Lung (tissue), 12 donors: ENCODE measurements around the gene EN1. TPM values are rescaled to one million over a fixed set of nuclear protein-coding genes. Genes with fewer than 3 reads are reported as not detected.

Source experiments
- ATAC-seq: fragments of 200-7000 bp; cut with Tn5 transposase; one replicate; pipeline ENCODE4 v1.9.1; 2020; ENCODE audit warnings: moderate number of reproducible peaks; ENCODE audit not compliant: insufficient read depth, low FRiP score
- DNase-seq, 3 donors: peaks; one replicate each; pipeline ENCODE4 v3.0.0-alpha.2; 2013 to 2017
- H3K27ac ChIP-seq, 2 donors: one replicate each; pipeline ENCODE4 v1.5.1; 2013; ENCODE audit warnings: mild to moderate bottlenecking in 2 of 2, moderate library complexity in 2 of 2, control low read depth in 1 of 2, inconsistent platforms in 1 of 2, low read depth in 1 of 2, low read length in 1 of 2
- H3K27me3 ChIP-seq, 3 donors: one replicate each; pipeline ENCODE4 v1.5.1; 2013; ENCODE audit warnings: low read length in 2 of 3; ENCODE audit not compliant: control insufficient read depth in 3 of 3, insufficient read depth in 3 of 3
- H3K36me3 ChIP-seq, 4 donors: one replicate each; pipeline ENCODE4 v1.5.1; 2013; ENCODE audit warnings: low read length in 4 of 4, mild to moderate bottlenecking in 1 of 4, moderate library complexity in 1 of 4; ENCODE audit not compliant: control insufficient read depth in 4 of 4, insufficient read depth in 4 of 4
- H3K4me1 ChIP-seq, 5 donors: one replicate each; pipeline ENCODE4 v1.5.1; 2013; ENCODE audit warnings: low read length in 5 of 5, mild to moderate bottlenecking in 2 of 5, moderate library complexity in 1 of 5; ENCODE audit not compliant: control insufficient read depth in 5 of 5, insufficient read depth in 5 of 5
- H3K4me3 ChIP-seq: one replicate; pipeline ENCODE4 v1.5.1; 2013; ENCODE audit warnings: mild to moderate bottlenecking, control low read depth, moderate library complexity
- H3K9ac ChIP-seq, 2 donors: one replicate each; pipeline ENCODE4 v1.5.1; 2013; ENCODE audit warnings: low read length in 2 of 2, control low read depth in 1 of 2; ENCODE audit not compliant: insufficient read depth in 1 of 2
- H3K9me3 ChIP-seq, 4 donors: one replicate each; pipeline ENCODE4 v1.5.1; 2013; ENCODE audit warnings: low read length in 3 of 4, mild to moderate bottlenecking in 1 of 4, moderate library complexity in 1 of 4; ENCODE audit not compliant: control insufficient read depth in 4 of 4, insufficient read depth in 3 of 4
- WGBS, 2 donors: extraction: QIAGEN DNeasy Blood & Tissue Kit; methylation state at CpG; one replicate each; pipeline ENCODE4 v1.1.7; 2013; 5-methylcytosine and 5-hydroxymethylcytosine counted together
- polyA plus RNA-seq, 2 donors: library from polyadenylated mRNA; stranded (reverse); fragments of 200-250 nt; gene quantifications; one replicate each; pipeline ENCODE4 v1.2.1, GENCODE V29; 2013
- total RNA-seq, 2 donors: library from RNA; depleted of rRNA in 1 of 2; stranded (reverse); fragments of >200 nt in 1 of 2; gene quantifications; one replicate each; pipeline ENCODE4 v1.2.1, GENCODE V29; 2014 to 2021
- TF ChIP-seq, protein P1 (sequence below): IDR thresholded peaks from 2 replicates; pipeline ENCODE4 v1.5.1; 2012; ENCODE audit warnings: mild to moderate bottlenecking; ENCODE audit errors: control extremely low read depth, extremely low read depth
- donor health status: control.
- donor health status: control.
- donor health status: Bipolar disorder and iron deficiency.
- donor health status: healthy.
- donor health status: DM: yes; HTN: yes; CAD: no.

Gene EN1
- total and polyA plus RNA-seq, 4 donors = not detected

DNA sequence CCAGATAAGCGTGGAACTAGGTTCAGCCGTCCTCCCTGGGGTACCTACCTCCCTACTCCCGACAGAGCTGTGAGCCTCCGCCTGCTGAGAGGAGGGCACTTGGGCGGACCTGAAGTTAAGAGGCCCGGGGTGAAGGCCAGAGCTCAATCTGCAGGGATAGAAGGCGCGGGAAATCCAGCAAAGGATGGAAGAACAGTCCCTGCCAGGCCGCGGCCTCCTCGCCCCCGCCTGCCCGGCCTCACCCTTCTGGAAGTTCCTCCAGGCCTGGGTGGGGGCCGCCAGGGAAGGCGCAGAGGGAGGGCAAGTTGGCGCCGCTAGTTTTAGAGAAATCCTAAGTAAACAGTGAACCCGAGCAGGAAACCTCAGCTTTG, 13.0 kb downstream of the EN1 start:
- no peak overlapping the region for H3K4me3 ChIP-seq
- no peaks in the 10 kb centered on the region for H3K36me3 ChIP-seq
- H3K27ac ChIP-seq = no peak overlapping the region
- peaks cover 0 to 11% (median 0%) of the 10 kb centered on the region in 4 donors for H3K9me3 ChIP-seq
- 4 to 6% methylated on average over 18 of the region's 18 CpGs for WGBS, 2 donors
- H3K9ac ChIP-seq = no peak overlapping the region
- TF ChIP-seq, protein P1, sequence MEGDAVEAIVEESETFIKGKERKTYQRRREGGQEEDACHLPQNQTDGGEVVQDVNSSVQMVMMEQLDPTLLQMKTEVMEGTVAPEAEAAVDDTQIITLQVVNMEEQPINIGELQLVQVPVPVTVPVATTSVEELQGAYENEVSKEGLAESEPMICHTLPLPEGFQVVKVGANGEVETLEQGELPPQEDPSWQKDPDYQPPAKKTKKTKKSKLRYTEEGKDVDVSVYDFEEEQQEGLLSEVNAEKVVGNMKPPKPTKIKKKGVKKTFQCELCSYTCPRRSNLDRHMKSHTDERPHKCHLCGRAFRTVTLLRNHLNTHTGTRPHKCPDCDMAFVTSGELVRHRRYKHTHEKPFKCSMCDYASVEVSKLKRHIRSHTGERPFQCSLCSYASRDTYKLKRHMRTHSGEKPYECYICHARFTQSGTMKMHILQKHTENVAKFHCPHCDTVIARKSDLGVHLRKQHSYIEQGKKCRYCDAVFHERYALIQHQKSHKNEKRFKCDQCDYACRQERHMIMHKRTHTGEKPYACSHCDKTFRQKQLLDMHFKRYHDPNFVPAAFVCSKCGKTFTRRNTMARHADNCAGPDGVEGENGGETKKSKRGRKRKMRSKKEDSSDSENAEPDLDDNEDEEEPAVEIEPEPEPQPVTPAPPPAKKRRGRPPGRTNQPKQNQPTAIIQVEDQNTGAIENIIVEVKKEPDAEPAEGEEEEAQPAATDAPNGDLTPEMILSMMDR = no peak
- H3K27me3 ChIP-seq = peaks cover 23 to 98% (median 87%) of the 10 kb centered on the region in 3 donors
- ATAC-seq (no peak), DNase-seq (no peak)
- H3K4me1 ChIP-seq = peaks cover 0 to 15% (median 5%) of the 10 kb centered on the region in 5 donors

DNA sequence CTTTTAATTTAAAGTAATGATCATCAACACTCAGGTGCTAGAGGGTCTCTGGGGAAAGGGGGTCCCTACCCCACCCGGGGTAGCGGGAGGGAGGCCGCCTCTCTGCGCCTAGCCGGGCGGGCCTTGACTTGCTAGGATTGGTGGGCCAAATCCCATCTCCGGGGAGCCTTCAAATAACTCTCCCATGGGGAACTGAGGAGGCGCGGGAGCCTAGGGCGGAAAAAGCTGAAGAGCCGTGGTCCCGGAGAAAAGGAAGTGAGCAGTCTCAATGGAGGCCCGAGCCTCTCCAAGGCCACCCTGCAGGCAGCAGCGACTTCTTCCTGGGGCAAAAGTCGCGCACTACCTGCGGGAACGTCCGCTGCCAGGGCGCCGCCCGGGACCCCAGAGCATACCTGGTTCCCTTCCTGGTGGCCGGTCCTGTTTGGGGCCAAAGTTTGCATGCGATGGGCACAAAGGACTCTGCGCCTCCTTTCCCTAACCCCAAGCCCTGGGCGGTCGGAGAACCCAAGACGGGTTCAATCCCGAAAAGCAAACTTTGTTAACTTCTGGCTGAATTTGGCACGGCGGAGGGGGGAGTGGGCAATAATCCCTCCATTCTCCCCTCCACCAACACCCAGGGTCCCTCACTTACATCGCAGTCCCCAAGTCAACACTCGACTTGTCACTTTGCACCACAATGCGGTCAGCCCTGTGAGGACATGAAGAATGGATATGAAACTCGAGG, 13.6 kb downstream of the EN1 start:
- peaks cover 0 to 11% (median 0%) of the 10 kb centered on the region in 4 donors for H3K9me3 ChIP-seq
- H3K4me1 ChIP-seq = peaks cover 0 to 15% (median 5%) of the 10 kb centered on the region in 5 donors
- TF ChIP-seq, protein P1 = no peak
- peaks cover 23 to 96% (median 86%) of the 10 kb centered on the region in 3 donors for H3K27me3 ChIP-seq
- no peak overlapping the region for H3K4me3 ChIP-seq
- no peaks in the 10 kb centered on the region for H3K36me3 ChIP-seq
- ATAC-seq = no peak
- DNase-seq = no peak
- 5 to 8% methylated on average over 35 of the region's 35 CpGs for WGBS, 2 donors
- no peak overlapping the region for H3K9ac ChIP-seq
- no peak overlapping the region for H3K27ac ChIP-seq

DNA sequence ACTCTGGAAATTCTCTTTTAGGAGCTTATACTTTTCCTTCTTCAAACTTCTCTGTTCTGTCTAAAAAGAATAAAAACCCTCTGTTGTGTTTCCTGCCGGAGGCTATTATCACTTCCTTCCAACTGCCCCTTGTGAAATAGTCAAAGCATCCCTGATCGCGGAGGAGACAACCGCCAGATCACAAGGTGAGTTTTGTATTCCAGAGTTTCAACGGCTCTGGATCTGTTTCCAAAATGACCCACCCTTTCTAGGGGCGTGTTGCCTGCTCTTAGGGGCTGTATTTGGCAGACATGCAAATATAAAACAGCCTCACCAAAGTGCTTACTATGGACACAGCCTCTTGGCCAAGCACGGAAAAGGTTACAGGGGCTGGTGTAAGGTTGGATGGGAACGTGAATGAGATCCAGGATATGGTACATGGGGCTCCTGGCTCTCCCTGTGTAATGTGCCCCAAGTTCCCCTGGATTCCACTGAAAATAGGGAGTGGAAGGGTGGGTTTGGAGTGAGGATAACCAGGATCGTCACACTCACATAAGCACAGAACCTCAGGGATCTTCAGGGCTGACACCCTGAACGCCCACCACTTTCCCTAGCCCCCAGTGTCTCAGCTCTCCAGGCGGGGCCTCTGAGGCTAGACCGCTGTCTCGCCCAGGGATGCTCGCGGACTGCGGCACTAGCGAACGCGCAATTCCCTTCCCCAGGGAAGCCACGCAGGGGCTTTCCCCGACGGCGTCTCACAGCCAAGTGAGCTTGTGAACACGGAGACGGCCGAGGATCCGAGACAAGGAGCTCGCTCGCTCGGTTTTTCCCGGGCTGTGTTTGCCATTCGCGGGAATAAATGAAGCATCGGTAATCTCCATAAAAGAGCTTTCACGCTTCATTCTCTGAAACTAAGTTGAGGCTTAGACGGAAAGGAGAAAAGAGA, 14.4 kb downstream of the EN1 start:
- Histone ChIP-seq H3K9ac (no peak overlapping the region), H3K4me3 (no peak overlapping the region), H3K9me3 (peaks cover 0 to 11% (median 0%) of the 10 kb centered on the region in 4 donors), H3K4me1 (peaks cover 0 to 15% (median 5%) of the 10 kb centered on the region in 5 donors), H3K27ac (no peak overlapping the region), H3K27me3 (peaks cover 21 to 95% (median 86%) of the 10 kb centered on the region in 3 donors), H3K36me3 (no peaks in the 10 kb centered on the region)
- WGBS, 2 donors = 6% methylated on average over 36 of the region's 36 CpGs
- TF ChIP-seq, protein P1 = no peak
- DNase-seq = no peak
- no peak for ATAC-seq
